Endothelial cell of umbilical vein (primary cell): ENCODE data around the gene AGPAT1. TPM values are rescaled to one million over a fixed set of nuclear protein-coding genes. Genes with fewer than 3 reads are reported as not detected.

ENCODE experiments used
- BruUV-seq: library from RNA; stranded (reverse); fragments of 400-500 nt; replicated peaks from 2 replicates; lab custom pipeline; 2021; lab: Mats Ljungman, UMichigan
- CTCF ChIA-PET: fragments of 300-600, 350-600 bp; sonication (Branson Sonifier 250); formaldehyde crosslinking; loops from one replicate; lab custom pipeline; 2021; ENCODE audit warnings: antibody characterized with exemption, inconsistent platforms; lab: Charles Lee
- POLR2A ChIA-PET: fragments of 300-600, 350-600 bp; sonication (Branson Sonifier 250); formaldehyde crosslinking; loops from one replicate; lab custom pipeline; 2021; ENCODE audit warnings: antibody characterized with exemption, inconsistent platforms; lab: Charles Lee
- DNase-seq: peaks from one replicate; pipeline ENCODE4 v3.0.0-alpha.2; 2011; ENCODE audit warnings: low read depth, low spot score
- FAIRE-seq: peaks from 2 replicates; lab custom pipeline; 2011; peaks lifted over from hg19 to GRCh38; lab: Jason Lieb, UNC
- H2AFZ ChIP-seq: 2 replicates; pipeline ENCODE4 v1.6.0; 2012; ENCODE audit warnings: low read depth, low read length, control low read depth, inconsistent platforms
- H3K27ac ChIP-seq: 2 replicates; pipeline ENCODE4 v1.5.1; 2011; ENCODE audit warnings: low read depth, mild to moderate bottlenecking, control low read depth, low read length, moderate library complexity; ENCODE audit not compliant: insufficient read depth
- H3K27me3 ChIP-seq, 2 experiments: 2 replicates each; pipeline versions ENCODE4 v1.6.0 to v1.6.1; 2011; ENCODE audit warnings: low read length in 2 of 2, mixed read lengths in 1 of 2; ENCODE audit not compliant: control insufficient read depth in 2 of 2, insufficient read depth in 2 of 2
- H3K36me3 ChIP-seq, 2 experiments: 2 replicates in 1 of 2; 3 replicates in 1 of 2; pipeline ENCODE4 v1.5.1; 2011; ENCODE audit warnings: low read length in 2 of 2, mild to moderate bottlenecking in 1 of 2, moderate library complexity in 1 of 2; ENCODE audit not compliant: control insufficient read depth in 2 of 2, insufficient read depth in 2 of 2; ENCODE audit errors: extremely low read depth in 1 of 2
- H3K4me1 ChIP-seq: 3 replicates; pipeline ENCODE4 v1.5.1; 2011; ENCODE audit warnings: mild to moderate bottlenecking, low read length; ENCODE audit not compliant: control insufficient read depth, insufficient read depth; ENCODE audit errors: extremely low read depth
- H3K4me2 ChIP-seq: 2 replicates; pipeline ENCODE4 v1.6.1; 2011; ENCODE audit warnings: low read length, control low read depth, mixed read lengths; ENCODE audit not compliant: insufficient read depth
- H3K4me3 ChIP-seq, 3 experiments: fragments of 200-600 bp in 1 of 3; sonication (generic), shearing (Covaris generic) in 1 of 3; replicated peaks in 1 of 3; 2 replicates each; pipeline ENCODE4 v1.5.1; 2011 to 2016; ENCODE audit warnings: control low read depth in 3 of 3, low read length in 3 of 3, mild to moderate bottlenecking in 2 of 3, inconsistent platforms in 1 of 3, low read depth in 1 of 3, moderate library complexity in 1 of 3; ENCODE audit not compliant: insufficient read depth in 1 of 3
- H3K79me2 ChIP-seq: 2 replicates; pipeline ENCODE4 v1.6.0; 2012; ENCODE audit warnings: low read length, inconsistent platforms; ENCODE audit not compliant: control insufficient read depth, insufficient read depth
- H3K9ac ChIP-seq: replicated peaks from 2 replicates; pipeline ENCODE3; 2011; ENCODE audit warnings: low read length, control low read depth; ENCODE audit not compliant: insufficient read depth; ENCODE audit errors: extremely low read depth
- H3K9me1 ChIP-seq: replicated peaks from 3 replicates; pipeline ENCODE4 v1.6.0; 2011; ENCODE audit warnings: mild to moderate bottlenecking, low read length; ENCODE audit not compliant: control insufficient read depth, insufficient read depth; ENCODE audit errors: extremely low read depth
- H3K9me3 ChIP-seq: replicated peaks from 2 replicates; pipeline ENCODE4 v1.5.1; 2012; ENCODE audit warnings: low read length, inconsistent platforms; ENCODE audit not compliant: control insufficient read depth, insufficient read depth
- H4K20me1 ChIP-seq: replicated peaks from 2 replicates; pipeline ENCODE3; 2011; ENCODE audit warnings: mild to moderate bottlenecking, low read length; ENCODE audit not compliant: control insufficient read depth, insufficient read depth; ENCODE audit errors: extremely low read depth
- EZH2 ChIP-seq: IDR thresholded peaks from 2 replicates; pipeline ENCODE4 v1.6.1; 2012; ENCODE audit warnings: borderline replicate concordance, low read depth, mild to moderate bottlenecking, moderate library complexity, low read length, inconsistent platforms; ENCODE audit not compliant: severe bottlenecking
- FOS ChIP-seq: IDR thresholded peaks from 2 replicates; pipeline ENCODE4 v1.6.1; 2011; ENCODE audit warnings: mild to moderate bottlenecking, low read length, moderate library complexity, borderline replicate concordance; ENCODE audit not compliant: insufficient read depth
- GATA2 ChIP-seq: IDR thresholded peaks from 2 replicates; pipeline ENCODE4 v1.7.0; 2011; ENCODE audit warnings: low read depth, mild to moderate bottlenecking, moderate library complexity, mixed read lengths, low read length; ENCODE audit not compliant: insufficient read length, insufficient read depth
- JUN ChIP-seq: IDR thresholded peaks from 2 replicates; pipeline ENCODE4 v1.6.1; 2011; ENCODE audit warnings: borderline replicate concordance, low read depth; ENCODE audit not compliant: insufficient read length, insufficient read depth
- MYC ChIP-seq: IDR thresholded peaks from one replicate; pipeline ENCODE4 v1.6.1; 2011; ENCODE audit warnings: mild to moderate bottlenecking, low read depth, low read length
- POLR2A ChIP-seq: IDR thresholded peaks from 2 replicates; pipeline ENCODE4 v1.6.1; 2012; ENCODE audit warnings: low read depth, mild to moderate bottlenecking, control low read depth, low read length
- POLR2AphosphoS5 ChIP-seq: IDR thresholded peaks from 2 replicates; pipeline ENCODE4 v1.6.1; 2012; ENCODE audit warnings: low read depth, mild to moderate bottlenecking, control low read depth, low read length, moderate library complexity; ENCODE audit not compliant: insufficient read depth
- dilution Hi-C: fragments of 300-500 bp; cut with MboI; formaldehyde crosslinking; loops from one replicate; pipeline ENCODE4 v1.15.0; 2019; ENCODE audit warnings: low sequenced_read_pairs; ENCODE audit not compliant: extremely low pct_ligation_motif_present
- intact Hi-C: fragments of 100-400 bp; cut with micrococcal nuclease; formaldehyde crosslinking; loops from one replicate; pipeline ENCODE4 v1.10.0; 2022
- polyA plus RNA-seq, 4 experiments: library from polyadenylated mRNA; depleted of rRNA in 3 of 4; stranded (reverse) in 3 of 4; unstranded in 1 of 4; fragments of >200 nt; gene quantifications; 2 replicates each; pipeline versions ENCODE4 v1.2.1 to v1.2.3, GENCODE V29; 2011 to 2012; ENCODE audit warnings: missing spikeins in 1 of 4
- total RNA-seq: library from RNA; stranded (reverse); gene quantifications from 2 replicates; pipeline ENCODE4 v1.2.3, GENCODE V29; 2021
- TF ChIP-seq, protein P1 (sequence below): IDR thresholded peaks from 2 replicates; pipeline ENCODE4 v1.6.1; 2011; ENCODE audit not compliant: insufficient read depth, insufficient read length
- TF ChIP-seq, protein P2 (sequence below), 2 donors: IDR thresholded peaks; 1 replicate in 1 of 2; 2 replicates in 1 of 2; pipeline ENCODE4 v1.5.1; 2011; ENCODE audit warnings: low read length in 2 of 2, mild to moderate bottlenecking in 2 of 2, moderate library complexity in 2 of 2, control low read depth in 1 of 2, inconsistent platforms in 1 of 2, low read depth in 1 of 2; ENCODE audit not compliant: insufficient read depth in 1 of 2; ENCODE audit errors: extremely low read depth in 1 of 2

AGPAT1 gene
- total and polyA plus RNA-seq, 2 donors (not counting 3 experiments of a cell fraction or from before 2014, with no cell fraction given): 38.4 to 132 TPM

DNA sequence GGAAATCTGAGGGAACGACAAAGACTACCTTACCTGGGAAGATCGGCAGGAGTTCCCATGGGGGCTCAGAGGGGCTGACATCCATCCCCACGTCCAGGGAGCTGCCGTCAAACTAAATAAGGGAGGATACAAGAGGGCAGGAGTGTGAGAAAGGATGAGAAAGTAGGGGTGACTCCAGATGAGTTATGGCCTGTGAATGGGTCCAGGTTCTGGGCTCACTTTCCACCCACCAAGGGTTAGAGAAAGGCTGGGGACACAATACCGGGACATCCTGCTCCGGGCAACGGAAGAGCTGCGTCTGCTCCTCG lies 48.5 kb downstream of the AGPAT1 start:
- ChIA-PET POLR2A (interaction anchor here (1.1 kb wide), 1 partner anchor 68 kb away, joined by 4 read pairs; no protein-coding TSS in a partner anchor), CTCF (interaction anchor here (1.0 to 3.5 kb wide), 7 partner anchors 8 to 845 kb away, joined by 3 to 17 read pairs (median 3); partner anchors contain the start of gene PBX2)
- Histone ChIP-seq H2AFZ (no peak overlapping the region), H3K4me3 (peak overlapping the region; percentile 71 to 99 (median 84)), H3K79me2 (peaks cover 11% of the 10 kb centered on the region), H3K36me3 (peaks cover 3 to 18% of the 10 kb centered on the region in 2 experiments), H3K9ac (peak overlapping the region; percentile 89), H3K27me3 (no peaks in the 10 kb centered on the region), H3K4me1 (peaks cover 20% of the 10 kb centered on the region), H3K9me3 (no peaks in the 10 kb centered on the region), H3K4me2 (peak overlapping the region; percentile 57), H3K9me1 (no peaks in the 10 kb centered on the region), H4K20me1 (no peaks in the 10 kb centered on the region), H3K27ac (peak overlapping the region; percentile 83)
- dilution Hi-C loops: no loop called here
- TSS peak; percentile 13 for BruUV-seq
- no peak for DNase-seq
- FAIRE-seq: peak; percentile 4
- intact Hi-C loops: no loop called here
- no peak for TF ChIP-seq FOS
- TF ChIP-seq GATA2: no peak
- TF ChIP-seq, protein P1, sequence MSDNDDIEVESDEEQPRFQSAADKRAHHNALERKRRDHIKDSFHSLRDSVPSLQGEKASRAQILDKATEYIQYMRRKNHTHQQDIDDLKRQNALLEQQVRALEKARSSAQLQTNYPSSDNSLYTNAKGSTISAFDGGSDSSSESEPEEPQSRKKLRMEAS: no peak
- no peak for TF ChIP-seq MYC
- TF ChIP-seq JUN: no peak
- TF ChIP-seq, protein P2, sequence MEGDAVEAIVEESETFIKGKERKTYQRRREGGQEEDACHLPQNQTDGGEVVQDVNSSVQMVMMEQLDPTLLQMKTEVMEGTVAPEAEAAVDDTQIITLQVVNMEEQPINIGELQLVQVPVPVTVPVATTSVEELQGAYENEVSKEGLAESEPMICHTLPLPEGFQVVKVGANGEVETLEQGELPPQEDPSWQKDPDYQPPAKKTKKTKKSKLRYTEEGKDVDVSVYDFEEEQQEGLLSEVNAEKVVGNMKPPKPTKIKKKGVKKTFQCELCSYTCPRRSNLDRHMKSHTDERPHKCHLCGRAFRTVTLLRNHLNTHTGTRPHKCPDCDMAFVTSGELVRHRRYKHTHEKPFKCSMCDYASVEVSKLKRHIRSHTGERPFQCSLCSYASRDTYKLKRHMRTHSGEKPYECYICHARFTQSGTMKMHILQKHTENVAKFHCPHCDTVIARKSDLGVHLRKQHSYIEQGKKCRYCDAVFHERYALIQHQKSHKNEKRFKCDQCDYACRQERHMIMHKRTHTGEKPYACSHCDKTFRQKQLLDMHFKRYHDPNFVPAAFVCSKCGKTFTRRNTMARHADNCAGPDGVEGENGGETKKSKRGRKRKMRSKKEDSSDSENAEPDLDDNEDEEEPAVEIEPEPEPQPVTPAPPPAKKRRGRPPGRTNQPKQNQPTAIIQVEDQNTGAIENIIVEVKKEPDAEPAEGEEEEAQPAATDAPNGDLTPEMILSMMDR (IDR thresholded peaks at IDR 0.05; ENCODE audit: extremely low read depth in 1 of 2, insufficient read depth in 1 of 2, low read depth in 1 of 2, low read length in 2 of 2): no peak
- TF ChIP-seq EZH2: no peak
- TF ChIP-seq POLR2A: peak; percentile 9
- TF ChIP-seq POLR2AphosphoS5: no peak
